GM19372 (cell line): ENCODE results near the gene SLCO3A1.

Source experiments
- ATAC-seq: cut with Tn5 transposase; IDR thresholded peaks from one replicate; pipeline ENCODE4 v1.9.1; 2021; ENCODE audit warnings: mild to moderate bottlenecking, low read depth, moderate library complexity; ENCODE audit not compliant: unreplicated experiment

The SLCO3A1 gene

DNA sequence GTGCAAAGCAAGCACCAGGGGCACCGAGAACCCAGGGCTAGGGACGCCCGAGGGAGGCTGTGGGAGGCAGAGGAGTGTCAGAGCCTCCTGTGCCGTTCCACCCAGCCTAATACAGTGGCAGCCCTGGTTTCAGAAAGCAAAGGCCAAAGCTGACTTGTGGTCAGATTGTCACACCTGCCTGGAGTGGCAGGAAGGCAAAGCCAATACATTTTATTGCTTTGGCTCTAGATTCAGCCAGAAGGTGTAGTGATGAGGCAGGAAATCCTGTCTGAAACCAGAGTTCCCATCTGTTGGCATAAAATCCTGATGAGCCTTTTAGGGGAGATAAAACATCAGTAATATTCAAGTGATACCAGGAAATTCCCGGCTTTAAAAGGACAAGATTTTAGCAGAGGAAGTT, 168.3 kb downstream of the SLCO3A1 start:
- no peak for ATAC-seq

DNA sequence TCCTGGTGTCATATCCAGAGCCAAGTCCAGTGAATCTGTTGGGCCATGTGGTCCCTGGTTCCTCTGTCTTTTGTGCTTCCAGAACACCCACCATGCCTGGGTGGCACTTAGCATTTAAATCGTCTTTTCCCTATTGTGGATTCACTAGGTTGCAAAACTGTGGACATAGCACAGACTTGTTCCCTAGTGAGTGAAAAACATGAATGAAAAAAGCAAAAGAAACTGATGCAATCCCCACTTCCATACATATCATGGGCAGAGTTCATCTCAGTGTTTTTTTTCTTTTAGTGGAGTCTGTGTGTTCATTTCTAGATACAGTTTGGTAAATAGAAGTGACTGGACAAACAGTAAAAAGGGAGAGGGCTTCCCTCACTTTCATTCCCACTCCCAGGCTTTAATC, 170.5 kb downstream of the SLCO3A1 start:
- ATAC-seq, result no peak

DNA sequence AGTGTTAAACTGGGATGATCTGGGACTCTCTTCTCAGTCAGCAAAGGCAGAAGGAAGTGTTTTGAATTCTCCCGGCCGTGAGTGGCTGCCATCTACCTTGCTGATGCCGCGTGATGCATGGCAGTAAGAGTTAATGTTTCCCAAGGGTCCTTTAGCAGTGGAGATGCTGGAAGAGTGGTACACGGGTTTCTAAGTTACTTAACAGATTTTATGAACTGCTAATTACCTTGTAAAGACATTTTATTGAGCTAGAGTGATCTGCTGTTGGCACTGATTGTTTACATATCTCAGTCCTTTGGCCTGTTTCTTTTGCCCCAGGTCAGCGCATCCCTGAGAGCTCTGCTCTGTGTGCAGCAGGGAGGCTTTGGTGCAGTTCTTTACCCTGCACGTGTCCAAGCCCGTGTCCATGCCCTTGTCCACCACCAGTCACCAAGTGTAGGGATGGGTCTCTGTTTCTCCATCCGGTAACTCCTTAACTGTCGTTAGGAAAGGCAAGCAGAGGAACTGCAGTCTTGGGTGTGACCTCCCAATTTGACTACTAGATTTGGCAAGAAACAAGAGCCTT, 172.3 kb downstream of the SLCO3A1 start:
- ATAC-seq, result no peak

DNA sequence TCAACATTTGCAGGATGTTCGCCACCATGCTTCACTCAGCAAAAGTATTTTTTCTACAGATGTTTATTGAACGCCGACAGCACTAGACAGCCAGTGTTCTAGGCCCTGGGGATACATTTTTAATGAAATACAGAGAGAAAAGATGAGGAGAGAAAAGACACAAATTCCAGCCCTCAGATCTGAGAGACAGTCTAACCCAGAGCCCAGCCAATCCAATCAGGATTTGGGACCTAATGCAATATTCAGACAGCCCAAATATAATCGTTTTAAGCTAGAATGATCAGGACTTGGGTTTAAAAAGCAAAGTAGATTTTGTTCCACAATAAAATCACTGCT, 174.8 kb downstream of the SLCO3A1 start:
- ATAC-seq, result no peak

DNA sequence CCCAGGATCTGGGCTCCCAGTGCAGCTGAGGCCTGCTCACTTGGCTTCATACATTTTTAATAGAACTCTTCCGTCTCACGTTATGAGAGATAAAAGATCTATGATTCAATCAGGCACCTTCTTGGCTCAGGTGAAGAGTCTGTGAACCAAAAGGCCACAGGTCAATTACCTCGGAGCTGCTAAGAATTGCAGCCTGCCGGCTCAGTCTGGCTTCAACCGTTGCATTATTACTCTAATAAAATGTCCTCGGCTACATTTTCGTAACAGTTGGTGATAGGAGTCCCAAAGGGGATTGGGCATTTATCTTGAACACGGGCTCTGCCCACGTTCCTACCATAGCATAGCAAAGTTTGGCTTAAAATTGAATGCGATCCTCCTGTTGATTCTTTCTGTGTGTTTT, 176.3 kb downstream of the SLCO3A1 start:
- ATAC-seq, result no peak

DNA sequence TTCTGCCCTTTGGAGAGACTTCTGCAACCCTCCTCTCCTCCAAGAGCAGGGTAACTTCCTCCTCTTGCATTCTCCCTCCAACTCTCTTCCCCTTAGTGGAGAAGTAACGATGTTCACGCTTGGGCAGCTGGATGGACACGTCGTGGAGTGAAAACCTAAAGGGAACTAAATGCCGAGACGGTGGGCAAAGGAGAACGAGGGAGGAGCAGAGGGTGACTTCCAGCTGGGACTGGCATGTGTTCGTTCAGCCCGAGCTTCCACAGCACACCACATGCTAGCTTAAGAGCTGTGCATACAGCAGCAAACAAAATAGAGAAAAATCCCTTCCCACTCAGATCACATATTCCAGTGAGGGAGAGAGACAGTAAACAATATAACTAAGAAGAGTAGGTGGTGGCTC, 179.8 kb downstream of the SLCO3A1 start:
- ATAC-seq, result no peak

DNA sequence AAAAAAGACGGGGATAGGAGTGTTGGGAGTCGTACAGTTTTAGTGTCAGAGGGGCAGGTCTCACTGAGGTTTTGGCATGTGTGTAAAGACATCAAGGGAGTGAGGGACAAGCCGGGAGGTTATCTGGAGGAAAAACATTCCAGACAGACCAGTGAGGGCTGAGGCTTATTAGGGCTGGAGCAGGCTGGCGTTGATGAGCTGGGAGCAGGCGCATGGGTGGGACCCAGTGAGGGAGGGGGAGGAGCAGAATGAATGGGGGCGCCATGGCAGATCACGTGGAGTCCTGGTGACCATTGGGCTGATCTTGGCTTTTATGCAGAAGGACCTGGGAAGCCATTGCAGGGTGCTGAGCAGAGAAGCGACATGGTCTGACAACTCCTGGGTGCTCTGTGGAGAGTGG, 180.2 kb downstream of the SLCO3A1 start:
- ATAC-seq, result no peak

DNA sequence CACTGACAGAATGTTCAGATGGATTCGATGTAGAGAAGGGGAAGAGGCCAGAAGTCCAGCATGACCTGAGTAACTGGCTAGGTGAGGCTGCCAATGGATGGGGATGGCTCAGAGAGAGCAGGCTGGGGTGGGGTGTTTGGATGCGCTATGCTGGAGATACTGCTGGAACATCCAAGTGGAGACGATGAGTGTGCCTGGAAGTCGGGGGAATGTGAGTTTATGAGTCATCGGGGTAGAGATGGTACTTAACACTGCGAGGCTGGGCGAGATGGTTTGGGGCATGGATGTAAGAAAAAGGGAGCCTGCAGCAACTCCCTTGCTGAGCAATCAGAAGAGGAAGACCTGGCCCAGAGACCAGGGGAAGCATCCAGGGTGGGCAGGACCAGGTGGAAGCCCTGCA, 180.7 kb downstream of the SLCO3A1 start:
- ATAC-seq, result no peak

DNA sequence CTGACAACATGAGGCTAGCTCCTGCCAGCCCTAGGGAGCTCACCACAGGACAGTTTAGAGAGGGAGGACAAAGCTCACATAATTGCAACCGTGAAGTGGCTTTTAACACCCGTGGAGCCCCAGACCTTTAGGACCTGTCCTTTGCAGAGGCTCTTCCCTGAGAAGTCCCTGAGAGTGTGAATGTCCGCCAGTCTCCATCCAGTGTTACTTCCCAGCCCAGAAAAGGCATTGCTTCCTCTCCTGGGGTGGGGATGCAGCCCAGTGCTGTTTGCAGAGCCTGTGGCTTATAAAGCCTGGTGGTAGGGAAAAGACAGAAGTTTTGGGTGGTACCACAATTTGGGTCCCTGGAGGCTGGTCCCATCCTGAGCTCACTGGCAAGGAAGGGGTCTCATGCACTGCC, 182.0 kb downstream of the SLCO3A1 start:
- no peak for ATAC-seq

DNA sequence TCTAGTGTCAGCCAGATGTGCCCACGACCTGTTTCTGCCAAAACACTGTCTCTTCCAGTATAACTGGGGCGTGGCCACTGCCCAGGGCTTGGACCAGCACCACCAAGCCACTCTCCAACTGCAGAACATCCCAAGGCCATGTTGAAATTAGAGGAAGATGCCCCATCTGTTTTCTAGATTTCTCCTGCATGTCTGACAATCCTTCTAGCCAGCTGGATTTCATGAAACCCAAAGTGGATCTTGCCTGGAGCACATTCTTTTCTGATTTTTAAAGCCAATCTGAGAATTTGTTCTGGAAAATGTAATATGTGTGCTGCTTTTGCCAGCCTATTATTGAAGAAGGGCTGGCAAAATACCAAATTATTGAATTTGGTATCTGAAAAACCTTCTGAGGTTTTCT, 182.5 kb downstream of the SLCO3A1 start:
- no peak for ATAC-seq

DNA sequence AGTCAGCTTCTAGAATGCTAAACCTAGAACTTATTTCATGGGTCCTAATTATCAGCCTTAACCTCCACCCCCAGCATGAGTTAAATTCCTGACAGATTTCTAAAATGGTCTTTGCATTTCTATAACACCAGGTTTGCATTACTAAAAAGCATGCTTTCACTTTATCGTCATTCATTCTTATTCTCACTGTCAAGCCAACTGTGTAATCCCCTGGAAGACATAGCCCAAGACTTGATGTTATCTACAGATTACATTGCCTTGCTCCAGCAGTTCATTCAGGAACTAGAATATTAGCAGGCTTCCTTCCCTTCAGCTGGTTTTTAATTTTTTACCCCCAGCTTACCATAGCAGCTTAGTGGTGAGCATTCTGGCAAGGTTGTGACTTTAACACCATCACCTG, 184.0 kb downstream of the SLCO3A1 start:
- ATAC-seq, result no peak

DNA sequence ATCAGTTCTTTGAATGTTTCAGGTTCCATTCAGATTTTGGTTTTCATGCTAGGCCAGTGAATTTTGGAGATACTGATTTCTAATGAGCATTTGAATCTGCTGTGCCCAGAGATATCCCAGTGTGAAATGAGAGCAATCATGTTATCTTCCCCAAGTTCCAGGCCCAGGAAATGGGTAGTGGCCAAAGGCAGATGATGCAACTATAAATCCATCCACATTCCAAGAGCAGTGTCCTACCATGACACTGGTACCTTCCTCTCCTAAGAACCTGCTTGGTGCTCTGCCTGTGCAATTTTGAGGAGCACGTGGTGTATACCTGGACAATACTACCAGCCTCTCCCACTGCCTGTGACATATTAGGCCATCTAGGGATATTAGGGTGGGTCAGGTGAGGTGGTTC, 186.8 kb downstream of the SLCO3A1 start:
- ATAC-seq, result no peak

DNA sequence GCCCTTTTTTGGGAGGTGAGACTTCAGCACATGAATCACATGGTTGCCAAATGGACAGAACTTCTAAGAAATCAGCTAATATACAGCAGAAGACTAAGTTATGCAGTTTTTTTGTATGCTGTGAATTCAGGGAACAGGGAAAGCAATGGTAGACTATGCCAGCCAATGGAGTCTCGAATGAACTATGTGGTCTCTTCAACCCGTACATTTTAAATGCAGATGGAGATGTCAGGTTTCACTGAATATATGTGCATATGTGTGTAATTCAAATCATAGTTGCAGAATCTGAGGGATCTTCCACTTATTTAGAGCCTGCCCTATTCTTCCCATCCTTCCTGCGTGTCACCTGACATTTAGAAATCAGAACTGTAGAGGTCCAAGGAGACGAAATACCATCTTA, 187.9 kb downstream of the SLCO3A1 start:
- ATAC-seq, result no peak

DNA sequence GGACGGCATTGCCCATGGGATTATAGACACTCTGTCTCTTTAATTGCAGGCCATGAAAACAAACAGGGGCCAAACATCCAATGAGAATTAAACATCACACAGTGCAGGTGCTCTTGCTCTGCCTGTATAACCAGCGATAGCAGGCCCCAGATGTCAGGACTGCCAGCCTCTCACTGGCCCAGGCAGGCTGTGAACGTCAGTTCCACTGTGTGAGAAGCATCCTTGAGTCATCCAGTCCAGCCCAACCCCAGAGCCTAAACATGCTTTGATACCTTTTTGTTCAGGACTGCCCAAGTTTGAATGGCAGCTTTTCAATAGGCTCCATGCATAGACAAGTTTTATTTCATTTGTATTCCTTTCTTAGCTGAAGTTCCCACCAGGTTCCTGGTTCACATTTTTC, 189.8 kb downstream of the SLCO3A1 start:
- no peak for ATAC-seq

DNA sequence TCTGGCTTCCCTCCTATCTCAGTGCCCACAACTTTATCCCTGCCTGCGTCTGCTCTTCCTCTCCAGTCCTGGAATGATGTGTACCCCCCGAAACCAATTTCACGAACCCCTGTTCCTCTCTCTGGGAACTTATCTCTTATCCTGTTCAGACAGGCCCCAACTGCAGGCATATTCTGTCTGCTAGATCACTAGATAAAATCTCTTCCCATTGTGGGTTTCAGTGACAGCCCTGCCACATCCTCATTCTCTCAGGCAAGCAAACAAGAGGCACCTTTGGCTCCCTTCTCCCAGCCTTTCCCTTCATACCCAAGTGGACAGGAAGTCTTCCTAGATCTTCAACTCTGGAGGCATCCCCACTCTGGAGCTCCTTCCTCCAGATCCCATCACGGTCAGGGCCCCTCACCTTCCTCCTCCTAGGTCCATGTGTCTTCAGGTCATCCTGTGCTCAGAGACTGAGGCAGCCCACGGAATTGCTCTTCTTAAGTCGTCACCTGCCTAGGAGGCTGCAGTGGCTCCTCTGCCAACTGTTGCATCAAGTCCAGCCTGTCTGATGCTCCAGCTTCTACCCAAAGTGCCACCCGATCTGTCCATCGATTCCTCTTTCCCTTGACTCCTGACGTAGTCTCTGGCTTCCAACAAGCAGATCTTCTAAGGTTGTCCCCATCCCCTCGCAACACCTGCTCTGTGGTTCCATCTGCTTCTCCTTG, 190.8 kb downstream of the SLCO3A1 start:
- ATAC-seq, result no peak

DNA sequence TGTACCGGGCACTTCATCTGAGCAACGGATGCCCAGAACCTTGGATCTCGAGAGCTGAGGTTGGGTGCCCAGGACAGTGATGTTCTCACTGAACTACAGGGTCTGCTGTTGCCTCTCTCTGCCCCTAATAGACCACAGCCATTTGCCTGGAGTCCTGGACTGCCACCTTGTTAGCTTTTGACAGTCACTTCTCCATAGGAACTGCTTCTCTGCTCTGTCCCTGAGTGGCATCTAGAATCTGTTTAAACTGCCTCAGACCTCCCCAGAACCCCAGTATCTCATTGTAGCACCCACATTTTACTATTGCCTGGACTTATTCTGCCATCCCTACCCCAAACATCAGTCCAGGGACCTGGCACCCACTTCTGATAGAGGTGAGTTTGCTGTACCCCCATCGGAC, 194.4 kb downstream of the SLCO3A1 start:
- no peak for ATAC-seq

DNA sequence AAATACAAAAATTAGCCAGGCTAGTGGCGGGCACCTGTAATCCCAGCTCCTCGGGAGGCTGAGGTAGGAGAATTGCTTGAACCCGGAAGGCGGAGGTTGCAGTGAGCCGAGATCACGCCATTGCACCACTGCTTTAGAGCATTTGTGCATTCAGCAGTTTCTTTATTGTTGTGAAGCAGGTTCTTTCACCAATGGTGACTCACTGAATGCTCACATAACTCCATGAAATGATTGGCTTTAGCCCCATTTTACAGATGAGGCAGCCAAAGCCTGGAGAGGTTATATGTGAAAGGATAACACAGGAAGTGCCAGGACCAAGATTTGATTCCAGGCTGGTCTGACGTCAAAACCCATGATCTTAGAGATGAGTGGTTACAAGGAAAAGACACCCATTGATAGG, 195.2 kb downstream of the SLCO3A1 start:
- no peak for ATAC-seq

DNA sequence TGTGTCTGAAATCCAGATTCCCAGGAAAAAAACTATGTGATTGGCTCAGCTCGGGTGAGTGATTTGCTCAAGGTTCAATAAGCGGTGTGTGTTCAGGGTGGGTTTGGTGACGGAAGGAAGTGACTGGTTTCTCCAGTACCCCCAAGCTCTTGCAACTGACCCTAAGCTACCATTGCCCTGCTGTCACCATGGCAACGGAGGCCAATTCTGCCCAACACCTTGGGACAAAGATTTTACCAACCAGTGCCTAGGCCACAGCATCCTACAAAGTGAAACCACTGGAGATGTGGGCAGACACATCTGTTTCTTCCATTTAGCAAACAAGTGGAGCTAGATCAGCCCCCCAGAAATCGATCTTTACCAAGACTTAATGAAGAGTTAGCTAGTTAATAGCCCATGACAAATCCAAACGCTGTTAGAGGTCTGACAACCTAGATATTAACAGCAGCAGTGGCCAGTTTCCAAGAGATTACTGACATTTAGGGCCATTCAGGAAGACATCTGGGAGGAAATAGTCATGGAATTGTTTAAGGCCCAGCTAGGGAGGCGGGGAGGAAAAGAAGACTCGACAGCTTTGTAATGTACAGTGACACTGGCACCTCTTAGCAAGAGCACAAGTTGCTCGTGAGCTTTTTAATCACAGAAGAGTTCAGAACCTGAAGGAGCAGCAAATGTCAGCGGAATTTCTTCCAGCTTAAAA, 195.9 kb downstream of the SLCO3A1 start:
- ATAC-seq, result no peak

DNA sequence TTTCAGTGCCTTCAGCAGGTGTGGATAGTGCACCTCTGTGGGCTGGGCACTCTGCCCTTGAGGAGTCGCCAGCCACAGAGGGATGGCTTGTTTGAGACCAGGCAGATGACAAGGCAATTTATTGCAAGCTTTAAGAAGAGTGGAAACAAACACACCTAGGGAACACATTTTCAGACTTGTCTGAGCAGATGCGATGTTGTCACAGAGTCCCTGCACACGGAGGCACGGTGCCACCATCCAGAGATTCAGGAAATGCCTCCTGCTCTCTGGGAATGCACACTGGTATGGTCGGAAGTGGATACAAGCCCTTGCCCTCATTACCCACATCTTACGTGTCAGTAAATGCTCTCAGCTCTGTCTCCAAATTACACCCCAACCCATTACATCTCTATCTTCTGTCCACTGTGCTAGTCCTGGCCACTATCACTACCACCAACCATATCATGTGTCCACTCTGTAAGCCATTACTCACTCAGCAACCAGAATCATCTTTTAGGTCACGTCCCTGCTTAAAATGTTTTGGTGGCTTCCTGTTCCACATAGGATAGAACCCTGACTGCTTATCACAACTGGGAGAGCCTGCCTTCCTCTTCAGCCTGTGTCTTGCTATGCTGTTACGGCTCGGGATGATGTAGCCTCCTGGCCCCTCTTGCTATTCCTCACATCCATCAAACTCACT, 196.9 kb downstream of the SLCO3A1 start:
- no peak for ATAC-seq

DNA sequence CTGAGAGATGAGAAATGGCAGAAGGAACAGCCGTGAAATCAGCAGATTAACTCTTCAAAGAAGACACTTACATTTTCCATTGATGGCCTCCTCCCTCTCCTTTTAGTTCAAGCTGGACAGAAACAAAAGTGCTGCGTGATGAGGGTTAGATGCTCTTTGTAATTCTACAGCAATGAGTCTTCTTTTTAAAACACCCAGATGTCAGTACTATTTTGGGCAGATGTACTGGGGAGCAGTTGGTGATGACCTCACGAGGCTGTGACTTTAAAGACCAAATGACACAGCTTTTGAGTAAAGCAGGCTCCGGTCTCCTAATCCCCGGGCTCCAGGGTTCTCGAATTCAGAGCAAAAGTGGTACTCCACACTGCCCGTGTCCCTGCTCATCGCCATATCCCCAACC, 198.2 kb downstream of the SLCO3A1 start:
- no peak for ATAC-seq

DNA sequence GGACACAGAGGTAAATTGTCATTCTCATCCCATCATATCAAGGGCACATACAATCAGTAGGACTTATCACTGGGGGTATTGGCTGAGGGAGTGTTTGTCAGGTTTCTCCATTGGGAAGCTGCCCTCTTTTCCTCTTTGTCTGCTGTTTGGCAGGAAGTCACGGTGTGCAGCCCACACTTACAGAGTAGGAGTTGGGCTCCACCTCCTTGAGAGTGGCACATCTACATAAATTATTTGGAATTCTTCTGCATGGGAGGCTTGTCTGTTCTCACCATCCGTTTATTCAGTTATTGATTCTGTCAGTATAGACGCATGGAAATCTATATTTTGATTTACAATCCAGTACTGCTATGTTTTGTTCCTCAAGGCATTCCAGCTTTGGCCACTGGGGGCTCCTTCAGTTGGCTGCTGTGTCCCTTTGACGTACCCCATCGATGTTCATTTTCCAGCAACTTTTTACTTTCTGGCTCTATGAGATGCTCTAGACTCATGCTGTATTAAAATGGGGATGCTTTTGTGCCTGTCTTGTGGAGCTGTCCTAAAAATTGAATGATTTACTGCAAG, 200.3 kb downstream of the SLCO3A1 start:
- ATAC-seq, result no peak
